GM21737 (cell line): Measurements from ENCODE around the gene SPATA31D4.

Experiments
- ATAC-seq: cut with Tn5 transposase; IDR thresholded peaks from one replicate; pipeline ENCODE4 v1.9.1; 2021; ENCODE audit warnings: mild to moderate bottlenecking, moderate library complexity; ENCODE audit not compliant: unreplicated experiment

Gene SPATA31D4

GRCh38 chr9:81964218-81965171 is 36.3 kb downstream of the SPATA31D4 start:
- no peak for ATAC-seq

- ATAC-seq, result no peak
These were observed 39.8 kb downstream of the SPATA31D4 start for GRCh38 chr9:81968026-81968425.

- ATAC-seq, result no peak
These were observed 41.7 kb downstream of the SPATA31D4 start for GRCh38 chr9:81969971-81970370.

GRCh38 chr9:81971727-81972126 is 43.5 kb downstream of the SPATA31D4 start:
- no peak for ATAC-seq

- ATAC-seq, result no peak
These were observed 46.5 kb downstream of the SPATA31D4 start for GRCh38 chr9:81974764-81975163.

GRCh38 chr9:81976351-81976750 is 48.1 kb downstream of the SPATA31D4 start:
- ATAC-seq, result no peak

GRCh38 chr9:81979196-81979595 is 51.0 kb downstream of the SPATA31D4 start:
- no peak for ATAC-seq

- no peak for ATAC-seq
These were observed 52.3 kb downstream of the SPATA31D4 start for GRCh38 chr9:81980568-81980967.

- ATAC-seq, result no peak
These were observed 53.7 kb downstream of the SPATA31D4 start for GRCh38 chr9:81981883-81982282.
